Neural cell (in vitro differentiated cells): ENCODE measurements around the gene SMAP1. TPM values are rescaled to one million over a fixed set of nuclear protein-coding genes. Genes with fewer than 3 reads are reported as not detected.

ENCODE experiments used
- H2AFZ ChIP-seq: fragments of 200-600, 300-800 bp; sonication (generic), shearing (Covaris generic); 2 replicates; pipeline ENCODE4 v1.6.0; 2014; ENCODE audit warnings: low read depth, mild to moderate bottlenecking, antibody characterized with exemption, low read length, moderate library complexity
- H3F3A ChIP-seq: fragments of 200-600 bp; shearing (Covaris generic); 2 replicates; pipeline ENCODE4 v1.6.1; 2016; ENCODE audit warnings: mild to moderate bottlenecking, moderate library complexity, mixed read lengths, antibody characterized with exemption, low read length; ENCODE audit not compliant: insufficient read depth, poor library complexity, severe bottlenecking
- H3K27ac ChIP-seq: fragments of 200-600, 300-800 bp; sonication (generic), shearing (Covaris generic); 2 replicates; pipeline ENCODE4 v1.5.1; 2014; ENCODE audit warnings: mild to moderate bottlenecking, low read length, moderate library complexity
- H3K27me3 ChIP-seq: fragments of 300-800, 200-600 bp; sonication (generic), shearing (Covaris generic); 2 replicates; pipeline ENCODE4 v1.6.0; 2014; ENCODE audit warnings: mild to moderate bottlenecking, low read depth, low read length, moderate library complexity; ENCODE audit not compliant: insufficient read depth
- H3K36me3 ChIP-seq: fragments of 300-800, 200-600 bp; sonication (generic), shearing (Covaris generic); 2 replicates; pipeline ENCODE4 v1.5.1; 2014; ENCODE audit warnings: mild to moderate bottlenecking, antibody characterized with exemption, low read length, moderate library complexity; ENCODE audit not compliant: insufficient read depth
- H3K4me2 ChIP-seq: fragments of 300-800, 200-600 bp; sonication (generic), shearing (Covaris generic); 2 replicates; pipeline ENCODE4 v1.6.0; 2014; ENCODE audit warnings: mild to moderate bottlenecking, low read length
- H3K4me3 ChIP-seq: fragments of 300-800, 200-600 bp; sonication (generic), shearing (Covaris generic); 2 replicates; pipeline ENCODE4 v1.5.1; 2014; ENCODE audit warnings: mild to moderate bottlenecking, low read length, moderate library complexity
- H3K79me2 ChIP-seq: fragments of 200-600 bp; shearing (Covaris generic); replicated peaks from 2 replicates; pipeline ENCODE4 v1.6.0; 2014; ENCODE audit warnings: mild to moderate bottlenecking, low read length, moderate library complexity; ENCODE audit not compliant: insufficient read depth
- H3K9ac ChIP-seq: fragments of 300-800, 200-600 bp; sonication (generic), shearing (Covaris generic); 2 replicates; pipeline ENCODE4 v1.6.1; 2016; ENCODE audit warnings: mild to moderate bottlenecking, low read length, mixed read lengths
- H3K9me2 ChIP-seq: fragments of 200-600 bp; shearing (Covaris generic); 2 replicates; pipeline ENCODE4 v1.6.1; 2016; ENCODE audit warnings: mild to moderate bottlenecking, low read length, mixed read lengths; ENCODE audit not compliant: insufficient read depth
- H3K9me3 ChIP-seq: fragments of 200-600, 300-800 bp; sonication (generic), shearing (Covaris generic); 2 replicates; pipeline ENCODE4 v1.6.1; 2016; ENCODE audit warnings: mild to moderate bottlenecking, mixed run types, low read length, moderate library complexity, mixed read lengths
- H4K20me1 ChIP-seq: fragments of 200-600 bp; shearing (Covaris generic); 2 replicates; pipeline ENCODE4 v1.6.1; 2016; ENCODE audit warnings: mild to moderate bottlenecking, mixed run types; ENCODE audit not compliant: insufficient read depth
- CTCF ChIP-seq: fragments of 450-650 bp; IDR thresholded peaks from 2 replicates; pipeline ENCODE4 v1.5.1; 2014; ENCODE audit warnings: antibody characterized with exemption, mild to moderate bottlenecking, moderate library complexity; ENCODE audit not compliant: poor library complexity, severe bottlenecking
- EP300 ChIP-seq: fragments of 450-650 bp; conservative IDR thresholded peaks from 2 replicates; pipeline ENCODE4 v1.6.1; 2014; ENCODE audit warnings: antibody characterized with exemption, mild to moderate bottlenecking, moderate library complexity; ENCODE audit not compliant: poor library complexity, severe bottlenecking
- EZH2 ChIP-seq: fragments of 200-600, 300-800 bp; shearing (Covaris generic), sonication (generic); IDR thresholded peaks from 2 replicates; pipeline ENCODE4 v1.6.1; 2014; ENCODE audit warnings: antibody characterized with exemption, low read length, borderline replicate concordance, mild to moderate bottlenecking; ENCODE audit not compliant: insufficient read depth, poor library complexity, severe bottlenecking
- MXI1 ChIP-seq: fragments of 450-650 bp; conservative IDR thresholded peaks from 2 replicates; pipeline ENCODE4 v1.6.1; 2014; ENCODE audit warnings: antibody characterized with exemption, mild to moderate bottlenecking; ENCODE audit not compliant: poor library complexity, severe bottlenecking
- POLR2AphosphoS5 ChIP-seq: IDR thresholded peaks from 2 replicates; pipeline ENCODE4 v1.6.1; 2012
- RAD21 ChIP-seq: fragments of 450-650 bp; conservative IDR thresholded peaks from 2 replicates; pipeline ENCODE4 v1.6.1; 2014; ENCODE audit warnings: antibody characterized with exemption, mild to moderate bottlenecking, moderate library complexity
- SMC3 ChIP-seq: fragments of 450-650 bp; conservative IDR thresholded peaks from 2 replicates; pipeline ENCODE4 v1.6.1; 2014; ENCODE audit warnings: antibody characterized with exemption, mild to moderate bottlenecking, moderate library complexity; ENCODE audit not compliant: poor library complexity
- TAF1 ChIP-seq: IDR thresholded peaks from 2 replicates; pipeline ENCODE4 v1.6.1; 2012; ENCODE audit warnings: low read depth
- polyA plus RNA-seq: library from polyadenylated mRNA; depleted of rRNA; stranded (reverse); fragments of >200 nt; gene quantifications from 2 replicates; pipeline ENCODE4 v1.2.3, GENCODE V29; 2014
- TF ChIP-seq, protein P1 (sequence below): IDR thresholded peaks from 2 replicates; pipeline ENCODE4 v1.6.1; 2012; ENCODE audit warnings: borderline replicate concordance

The SMAP1 gene
- polyA plus RNA-seq, 1 donor from 2014 or later: 43.7 TPM

- Histone ChIP-seq H3K9ac (no peak overlapping the region), H3K4me3 (no peak overlapping the region), H3K27ac (no peak overlapping the region), H3K4me2 (no peak overlapping the region), H2AFZ (no peak overlapping the region), H3K27me3 (no peaks in the 10 kb centered on the region), H3K9me2 (no peaks in the 10 kb centered on the region), H3K36me3 (no peaks in the 10 kb centered on the region), H3K79me2 (no peaks in the 10 kb centered on the region), H3K9me3 (no peaks in the 10 kb centered on the region), H4K20me1 (no peaks in the 10 kb centered on the region), H3F3A (no peaks in the 10 kb centered on the region)
- TF ChIP-seq EP300 (no peak), MXI1 (no peak), SMC3 (no peak), RAD21 (no peak), TAF1 (no peak), EZH2 (no peak), POLR2AphosphoS5 (no peak), CTCF (no peak)
- TF ChIP-seq, protein P1, sequence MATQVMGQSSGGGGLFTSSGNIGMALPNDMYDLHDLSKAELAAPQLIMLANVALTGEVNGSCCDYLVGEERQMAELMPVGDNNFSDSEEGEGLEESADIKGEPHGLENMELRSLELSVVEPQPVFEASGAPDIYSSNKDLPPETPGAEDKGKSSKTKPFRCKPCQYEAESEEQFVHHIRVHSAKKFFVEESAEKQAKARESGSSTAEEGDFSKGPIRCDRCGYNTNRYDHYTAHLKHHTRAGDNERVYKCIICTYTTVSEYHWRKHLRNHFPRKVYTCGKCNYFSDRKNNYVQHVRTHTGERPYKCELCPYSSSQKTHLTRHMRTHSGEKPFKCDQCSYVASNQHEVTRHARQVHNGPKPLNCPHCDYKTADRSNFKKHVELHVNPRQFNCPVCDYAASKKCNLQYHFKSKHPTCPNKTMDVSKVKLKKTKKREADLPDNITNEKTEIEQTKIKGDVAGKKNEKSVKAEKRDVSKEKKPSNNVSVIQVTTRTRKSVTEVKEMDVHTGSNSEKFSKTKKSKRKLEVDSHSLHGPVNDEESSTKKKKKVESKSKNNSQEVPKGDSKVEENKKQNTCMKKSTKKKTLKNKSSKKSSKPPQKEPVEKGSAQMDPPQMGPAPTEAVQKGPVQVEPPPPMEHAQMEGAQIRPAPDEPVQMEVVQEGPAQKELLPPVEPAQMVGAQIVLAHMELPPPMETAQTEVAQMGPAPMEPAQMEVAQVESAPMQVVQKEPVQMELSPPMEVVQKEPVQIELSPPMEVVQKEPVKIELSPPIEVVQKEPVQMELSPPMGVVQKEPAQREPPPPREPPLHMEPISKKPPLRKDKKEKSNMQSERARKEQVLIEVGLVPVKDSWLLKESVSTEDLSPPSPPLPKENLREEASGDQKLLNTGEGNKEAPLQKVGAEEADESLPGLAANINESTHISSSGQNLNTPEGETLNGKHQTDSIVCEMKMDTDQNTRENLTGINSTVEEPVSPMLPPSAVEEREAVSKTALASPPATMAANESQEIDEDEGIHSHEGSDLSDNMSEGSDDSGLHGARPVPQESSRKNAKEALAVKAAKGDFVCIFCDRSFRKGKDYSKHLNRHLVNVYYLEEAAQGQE: no peak
Observed at GRCh38 chr6:70839286-70840266, 171.9 kb downstream of the SMAP1 start.

GRCh38 chr6:70841112-70841511 is 173.4 kb downstream of the SMAP1 start:
- TF ChIP-seq MXI1: no peak
- TF ChIP-seq SMC3: no peak
- TF ChIP-seq EP300: no peak
- TF ChIP-seq, protein P1: no peak
- no peak for TF ChIP-seq EZH2
- no peak for TF ChIP-seq CTCF
- TF ChIP-seq POLR2AphosphoS5: no peak
- no peak for TF ChIP-seq TAF1
- no peak for TF ChIP-seq RAD21
- Histone ChIP-seq H3K79me2 (no peaks in the 10 kb centered on the region), H3K36me3 (no peaks in the 10 kb centered on the region), H2AFZ (no peak overlapping the region), H3K9ac (no peak overlapping the region), H3F3A (no peaks in the 10 kb centered on the region), H3K27ac (no peak overlapping the region), H3K4me3 (no peak overlapping the region), H3K4me2 (no peak overlapping the region), H3K9me2 (no peaks in the 10 kb centered on the region), H4K20me1 (no peaks in the 10 kb centered on the region), H3K27me3 (no peaks in the 10 kb centered on the region), H3K9me3 (no peaks in the 10 kb centered on the region)
